Cardiac septum (tissue), 1 donor: Measurements from ENCODE around the gene CADPS2. TPM values are rescaled to one million over a fixed set of nuclear protein-coding genes. Genes with fewer than 3 reads are reported as not detected.

Experiments used
- DNase-seq: peaks from one replicate; pipeline ENCODE4 v3.0.0-alpha.2; 2020; ENCODE audit warnings: low spot score
- intact Hi-C: fragments of 100-400 bp; cut with DNase I; formaldehyde crosslinking; loops from one replicate; pipeline ENCODE4 v1.14.0; 2022
- total RNA-seq: library from RNA; stranded (reverse); fragmentation: NEBNext Ultra II Directional; extraction: Animal tissue kit (Norgen Biotek cat#: 25700); gene quantifications from one replicate; pipeline ENCODE4 v1.2.1, GENCODE V29; 2021
- donor health status: DM: no; HTN: no; CAD: no.

Gene CADPS2
- total RNA-seq, 1 donor from 2014 or later: 6.3 TPM

DNA sequence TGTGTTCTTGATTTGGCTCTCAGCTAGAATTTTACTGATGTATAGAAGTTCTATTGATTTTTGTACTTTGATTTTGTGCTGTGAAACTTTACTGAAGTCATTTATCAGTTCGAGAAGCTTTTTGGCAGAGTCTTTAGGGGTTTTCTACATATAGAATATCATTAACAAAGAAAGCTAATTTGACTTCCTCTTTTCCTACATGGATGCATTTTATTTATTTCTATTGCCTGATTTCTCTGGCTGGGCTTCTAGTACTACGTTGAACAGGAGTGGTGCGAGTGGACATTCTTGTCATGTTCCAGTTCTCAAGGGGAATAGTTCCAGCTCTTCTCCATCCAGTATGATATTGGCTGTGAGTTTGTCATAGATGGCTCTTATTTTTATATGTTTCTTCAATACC lies 252.8 kb downstream of the CADPS2 start:
- no peak for DNase-seq
- intact Hi-C loops: no loop called here

DNA sequence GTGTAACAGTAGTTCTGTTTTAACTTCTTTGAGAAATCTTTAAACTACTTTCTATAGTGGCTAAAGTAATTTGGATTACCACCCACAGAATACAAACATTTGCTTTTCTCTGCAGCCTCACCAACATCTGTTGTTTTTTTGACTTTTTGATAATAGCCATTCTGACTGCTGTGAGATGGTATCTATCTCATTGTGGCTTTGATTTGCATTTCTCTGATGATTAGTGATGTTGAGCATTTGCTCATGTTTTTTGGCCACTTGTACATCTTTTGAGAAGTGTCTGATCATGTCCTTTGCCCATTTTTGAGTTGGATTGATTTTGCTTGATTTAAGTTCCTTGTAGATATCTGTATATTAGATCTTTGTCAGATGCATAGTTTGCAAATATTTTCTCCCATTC lies 254.0 kb downstream of the CADPS2 start:
- DNase-seq: no peak
- intact Hi-C loops: no loop called here

DNA sequence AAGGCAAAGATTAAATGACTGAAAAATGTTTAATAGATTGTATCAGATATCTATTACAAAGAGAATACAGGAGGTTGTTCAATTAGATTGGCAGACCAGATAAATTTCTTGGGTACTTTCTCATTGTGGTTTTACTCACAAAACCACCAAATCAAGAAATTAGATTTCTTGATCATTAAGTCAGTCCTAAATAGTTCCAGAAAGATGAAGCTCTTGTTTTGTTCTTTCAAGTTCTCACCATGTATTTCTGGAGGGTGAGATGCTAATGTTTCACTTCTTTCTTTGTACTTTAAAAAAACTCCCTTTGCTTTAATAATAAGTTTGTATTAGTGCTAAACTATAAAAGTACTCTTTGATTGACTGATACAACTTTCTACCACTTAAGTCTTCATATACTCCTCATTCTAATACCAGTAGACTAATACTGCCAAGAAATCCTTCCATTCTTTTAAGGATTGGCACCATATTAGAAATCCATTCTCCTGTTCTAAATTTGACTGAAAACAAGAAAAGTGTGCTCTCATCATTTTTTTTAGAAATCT lies 256.8 kb downstream of the CADPS2 start:
- no peak for DNase-seq
- intact Hi-C loops: no loop called here

DNA sequence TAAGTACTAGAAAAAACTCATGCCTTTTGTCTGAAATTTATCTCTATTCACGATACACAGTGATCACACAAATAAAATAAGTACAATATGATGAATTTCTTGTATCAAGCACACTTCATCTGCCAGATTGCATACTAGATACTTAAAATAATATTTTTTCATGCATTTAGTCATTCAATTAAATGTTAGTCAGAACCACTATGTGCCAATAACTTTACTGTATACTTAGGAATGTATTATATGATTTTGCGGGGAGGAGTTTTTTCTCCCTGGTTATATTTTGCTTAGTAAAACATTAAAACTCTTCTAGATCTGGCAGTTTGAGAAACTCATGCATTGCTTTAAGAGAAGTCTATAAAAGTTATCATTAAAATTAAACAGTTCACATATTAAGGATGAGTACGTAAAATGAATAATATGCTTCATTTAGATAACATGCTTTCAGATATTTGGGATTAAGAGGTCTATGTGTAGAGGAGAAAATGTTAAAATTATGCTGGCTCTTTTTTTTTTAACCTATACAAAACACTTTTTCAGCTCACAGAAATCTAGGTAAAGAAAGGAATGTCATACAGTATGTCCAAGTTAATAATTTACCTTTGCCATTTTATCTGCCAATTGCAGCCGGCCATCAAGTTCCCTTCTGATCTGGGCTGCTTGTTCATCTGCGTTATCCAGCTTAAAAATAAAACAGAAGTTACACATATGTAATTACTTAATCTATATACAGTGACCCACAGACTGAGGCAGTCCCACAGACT lies 257.4 kb downstream of the CADPS2 start:
- DNase-seq: no peak
- intact Hi-C loops: no loop called here

DNA sequence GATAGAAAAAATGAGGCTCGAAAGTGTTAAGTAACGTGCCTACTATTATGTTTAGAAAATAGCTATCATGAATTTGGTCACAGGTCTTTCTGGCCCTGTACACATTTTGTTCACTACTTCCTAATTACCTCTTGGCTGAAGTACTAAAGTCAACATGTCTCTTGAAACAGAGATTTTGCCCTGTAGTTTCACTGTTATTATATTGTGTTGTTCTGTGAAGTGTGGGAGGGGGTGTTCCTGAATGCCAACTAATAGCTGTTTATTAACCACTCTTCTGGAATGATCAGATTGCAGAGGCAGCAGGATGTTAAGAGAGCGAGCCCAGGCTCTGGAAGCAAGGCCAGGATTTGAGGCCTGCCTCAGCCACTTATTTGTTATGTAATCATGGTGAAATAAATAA lies 259.5 kb downstream of the CADPS2 start:
- intact Hi-C loops: no loop called here
- DNase-seq: no peak

DNA sequence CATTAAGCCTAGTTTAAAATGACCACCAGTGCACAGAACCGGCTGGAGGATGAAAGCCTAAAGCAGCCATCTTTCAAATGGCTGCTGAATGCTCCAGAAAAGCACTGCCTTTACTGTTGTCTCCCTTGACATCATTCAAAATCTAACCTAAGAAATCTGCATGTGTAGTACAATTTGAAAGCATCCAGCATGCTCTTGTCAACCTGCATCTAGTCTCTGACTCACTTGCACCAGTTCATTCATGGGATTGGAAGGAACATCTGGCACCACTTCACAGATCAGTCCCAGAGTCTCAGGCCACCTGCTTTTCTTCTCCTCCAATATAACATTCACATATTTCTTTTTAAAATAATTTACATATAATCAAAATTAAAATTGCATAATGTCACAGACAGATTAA lies 263.6 kb downstream of the CADPS2 start:
- DNase-seq: no peak
- intact Hi-C loops: no loop called here

DNA sequence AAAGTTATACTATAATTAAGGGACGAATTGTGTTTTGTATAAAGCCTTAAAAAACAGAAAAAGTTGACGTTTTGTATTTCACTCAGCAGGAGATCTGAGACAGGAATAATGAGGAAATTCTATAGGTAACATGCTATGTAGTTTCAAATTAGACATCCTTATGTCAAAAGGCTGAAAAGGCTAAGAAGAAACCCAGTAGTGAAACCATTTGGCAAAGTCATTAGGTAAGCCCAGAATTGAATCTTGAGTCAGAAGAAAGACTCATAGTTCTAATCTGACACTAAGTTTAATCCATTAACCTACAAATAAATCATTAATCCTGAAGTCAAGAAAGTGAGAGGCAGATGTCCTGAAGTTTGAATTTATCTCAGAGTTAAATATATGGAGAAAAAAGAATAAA lies 266.6 kb downstream of the CADPS2 start:
- DNase-seq: no peak
- intact Hi-C loops: no loop called here

DNA sequence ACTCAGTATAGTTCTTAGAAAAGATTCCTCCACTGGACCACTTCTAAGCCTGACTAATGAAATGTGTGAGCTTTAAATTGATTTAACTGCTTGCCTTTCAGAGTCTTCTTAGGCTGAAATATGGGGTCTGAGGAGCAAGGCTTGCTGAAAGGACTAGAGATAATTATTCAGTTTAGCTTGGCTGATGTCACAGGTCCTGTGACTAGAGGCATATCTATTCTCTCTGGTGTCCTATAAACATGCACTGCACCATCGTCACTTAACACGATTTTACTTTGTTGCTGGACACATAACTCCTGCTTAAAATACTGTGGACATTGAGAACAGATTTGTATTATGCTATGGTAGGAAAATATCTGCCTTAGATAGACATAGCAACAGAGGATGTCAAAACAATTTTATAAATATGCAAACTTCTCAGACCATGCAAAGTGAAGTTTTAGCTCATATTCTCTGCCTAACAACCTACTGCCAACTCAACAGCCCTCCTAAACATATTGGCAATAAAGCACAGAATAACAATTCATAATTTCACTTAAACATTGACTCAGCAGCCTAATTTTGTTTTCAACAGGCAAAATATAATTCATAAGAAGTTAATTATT lies 267.6 kb downstream of the CADPS2 start:
- intact Hi-C loops: no loop called here
- no peak for DNase-seq

DNA sequence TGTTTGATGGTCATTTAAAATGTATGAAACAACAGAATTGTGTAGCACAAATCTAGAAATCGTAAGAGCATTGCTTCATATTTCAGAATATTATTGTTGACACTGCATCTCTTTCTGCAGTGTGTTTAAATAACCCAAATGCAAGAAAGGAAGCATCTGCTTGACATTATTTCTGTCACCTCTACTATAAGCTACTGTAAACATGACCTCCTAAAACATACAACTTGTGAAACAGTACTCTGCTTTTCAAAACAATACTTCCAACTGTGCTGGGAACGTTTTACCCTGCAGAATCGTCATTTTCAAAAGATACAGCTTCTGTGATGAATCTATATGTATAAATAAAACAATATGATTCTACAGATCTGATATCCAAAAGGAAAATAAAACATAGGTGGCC lies 269.3 kb downstream of the CADPS2 start:
- intact Hi-C loops: no loop called here
- DNase-seq: no peak

DNA sequence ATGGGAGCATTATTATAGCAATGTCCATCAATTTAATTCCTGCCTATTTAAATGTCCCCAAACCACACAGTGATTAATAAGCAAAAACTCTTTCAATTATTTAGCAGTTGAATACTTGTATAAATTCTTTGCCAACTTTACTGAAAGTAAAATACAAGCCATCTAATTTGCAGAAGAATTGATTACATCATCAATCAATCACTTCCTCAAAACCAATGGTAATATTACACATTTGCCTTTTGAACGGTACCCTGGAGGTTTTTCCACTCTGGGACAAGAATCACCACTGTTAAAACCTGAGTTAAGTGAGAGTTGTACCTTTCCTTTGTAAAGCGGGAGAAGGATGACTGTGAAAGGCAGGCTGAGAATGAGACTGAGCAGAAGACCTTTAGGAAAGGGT lies 280.3 kb downstream of the CADPS2 start:
- intact Hi-C loops: no loop called here
- DNase-seq: no peak

DNA sequence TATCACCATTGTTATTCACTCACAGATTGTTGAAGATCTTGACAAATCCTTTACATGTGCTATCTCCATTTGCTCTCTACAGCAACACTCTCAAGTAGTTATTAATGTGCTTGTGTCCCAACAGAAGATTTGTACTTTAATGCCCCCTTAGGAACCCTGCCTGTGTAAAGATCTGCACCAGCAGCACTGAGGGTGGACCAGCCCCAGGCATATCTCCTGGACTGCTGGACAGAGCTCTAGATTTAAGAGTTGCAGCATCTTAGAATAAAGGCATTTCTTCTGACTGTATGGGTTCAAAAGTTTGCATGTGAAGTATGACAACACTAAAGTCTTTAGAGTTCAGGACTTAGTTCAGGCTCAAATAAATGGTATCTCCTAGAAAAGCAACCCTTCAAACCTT lies 282.0 kb downstream of the CADPS2 start:
- intact Hi-C loops: no loop called here

DNA sequence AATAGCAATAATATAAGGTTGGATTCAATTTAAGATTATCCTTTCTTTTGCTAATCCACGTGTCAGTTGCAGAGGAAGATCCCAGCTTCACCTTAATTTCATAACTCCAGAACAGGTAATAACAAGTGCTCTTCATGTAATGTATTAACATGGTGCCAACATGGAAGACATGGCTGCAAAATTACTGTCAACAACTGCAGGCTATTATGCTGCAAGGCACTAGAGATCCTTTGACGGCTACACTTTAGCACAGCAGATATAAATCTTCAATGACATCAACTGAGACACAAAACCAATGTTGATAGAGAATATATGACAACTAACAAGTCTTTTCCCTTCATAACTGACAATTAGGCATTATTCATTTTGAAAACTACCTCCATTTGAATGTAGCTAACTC lies 283.5 kb downstream of the CADPS2 start:
- intact Hi-C loops: no loop called here

More for the DNA sequence above, 282.0 kb downstream of the CADPS2 start:
- no peak for DNase-seq

DNA sequence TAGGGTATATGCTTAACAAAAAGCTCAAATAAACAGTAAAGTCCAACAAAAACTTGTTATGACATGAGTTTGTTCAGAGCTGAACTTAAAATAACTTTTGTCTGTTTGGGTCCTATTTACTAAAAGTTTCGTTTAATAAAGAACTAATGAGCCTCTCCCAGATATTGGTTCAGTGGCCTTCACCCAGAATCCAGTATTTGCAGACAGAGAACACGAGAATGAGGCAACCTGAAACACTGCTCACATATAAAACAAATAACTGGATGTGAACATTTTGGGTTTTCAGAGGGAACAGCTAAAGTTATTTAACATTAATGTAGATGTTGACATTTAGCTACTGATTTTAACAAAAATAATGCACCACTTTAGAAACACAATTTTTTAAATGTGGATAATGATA lies 285.6 kb downstream of the CADPS2 start:
- DNase-seq: no peak
- intact Hi-C loops: no loop called here

More for the DNA sequence above, 283.5 kb downstream of the CADPS2 start:
- DNase-seq: no peak

DNA sequence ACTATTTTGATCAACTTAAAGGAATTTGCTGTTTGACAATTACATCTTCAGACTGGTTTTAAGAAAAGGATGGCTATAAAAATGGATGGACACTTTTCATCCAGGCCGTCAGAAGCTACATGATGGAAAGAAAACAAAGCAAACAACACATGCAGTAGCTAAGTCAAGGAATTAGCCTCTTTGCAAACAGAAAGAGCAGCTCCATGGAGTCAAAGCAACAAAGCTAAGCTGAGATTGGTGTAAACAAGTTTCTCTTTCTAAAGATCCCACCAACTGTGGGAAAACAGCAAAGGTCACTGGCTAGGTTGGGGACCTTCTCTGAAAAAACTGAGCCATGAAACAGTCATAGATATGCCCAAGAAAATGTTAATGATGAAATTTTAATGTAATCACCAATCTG lies 286.2 kb downstream of the CADPS2 start:
- no peak for DNase-seq
- intact Hi-C loops: no loop called here

DNA sequence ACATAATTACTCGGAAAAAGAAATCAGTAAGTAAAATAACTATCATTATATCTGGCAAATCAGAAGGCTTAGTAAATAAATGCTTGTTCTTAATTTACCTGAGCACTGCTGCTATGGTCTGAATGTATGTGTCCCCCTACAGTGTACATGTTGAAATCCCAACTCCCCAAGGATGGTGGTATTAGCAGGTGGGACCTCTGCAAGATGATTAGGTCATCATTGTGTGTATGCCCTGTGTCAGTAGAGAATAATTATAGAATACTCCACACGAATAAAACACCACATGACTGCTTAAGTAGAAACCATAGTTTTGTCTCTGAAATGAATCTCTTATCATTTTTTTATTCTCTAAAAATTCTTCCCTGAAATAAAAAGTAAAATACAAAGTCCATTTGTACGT lies 289.0 kb downstream of the CADPS2 start:
- intact Hi-C loops: no loop called here
- DNase-seq: no peak

DNA sequence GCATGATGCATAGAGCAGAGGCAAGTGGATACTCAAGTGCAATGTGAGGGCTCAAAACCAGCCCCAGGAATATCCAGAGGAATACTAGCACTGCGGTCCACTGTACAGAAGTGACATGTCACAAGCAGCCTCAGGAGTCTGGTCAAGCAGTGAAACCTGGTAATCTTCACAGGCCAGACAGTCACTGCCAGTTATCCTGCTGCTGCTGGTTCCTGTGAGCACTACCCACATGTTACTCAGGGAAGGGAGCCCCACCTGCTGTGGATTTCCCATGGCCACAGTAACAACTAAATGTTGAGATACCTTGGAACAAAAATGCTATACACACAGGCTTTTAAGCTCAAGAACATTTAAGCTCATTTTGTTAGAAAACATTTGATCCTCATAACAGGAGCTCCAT lies 290.4 kb downstream of the CADPS2 start:
- DNase-seq: no peak
- intact Hi-C loops: no loop called here

DNA sequence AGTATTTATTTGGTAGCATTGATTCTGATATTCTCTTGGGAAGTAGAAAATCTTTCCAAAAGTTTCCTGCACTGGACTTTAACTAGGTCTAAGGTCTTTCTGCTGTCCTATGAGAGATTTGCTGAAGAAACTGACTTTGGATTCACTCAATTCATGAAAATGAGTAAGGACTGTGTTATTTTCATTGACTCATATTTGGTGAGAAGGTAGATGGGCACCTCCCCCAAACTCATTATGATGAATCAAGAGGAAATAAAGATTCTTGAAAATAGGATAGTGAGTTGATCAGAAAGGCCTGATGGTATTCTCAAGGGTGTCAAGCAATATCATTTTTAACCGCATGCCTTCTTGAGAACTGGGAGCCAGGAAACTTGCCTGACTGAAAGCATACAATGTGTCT lies 297.6 kb downstream of the CADPS2 start:
- intact Hi-C loops: no loop called here
- no peak for DNase-seq

DNA sequence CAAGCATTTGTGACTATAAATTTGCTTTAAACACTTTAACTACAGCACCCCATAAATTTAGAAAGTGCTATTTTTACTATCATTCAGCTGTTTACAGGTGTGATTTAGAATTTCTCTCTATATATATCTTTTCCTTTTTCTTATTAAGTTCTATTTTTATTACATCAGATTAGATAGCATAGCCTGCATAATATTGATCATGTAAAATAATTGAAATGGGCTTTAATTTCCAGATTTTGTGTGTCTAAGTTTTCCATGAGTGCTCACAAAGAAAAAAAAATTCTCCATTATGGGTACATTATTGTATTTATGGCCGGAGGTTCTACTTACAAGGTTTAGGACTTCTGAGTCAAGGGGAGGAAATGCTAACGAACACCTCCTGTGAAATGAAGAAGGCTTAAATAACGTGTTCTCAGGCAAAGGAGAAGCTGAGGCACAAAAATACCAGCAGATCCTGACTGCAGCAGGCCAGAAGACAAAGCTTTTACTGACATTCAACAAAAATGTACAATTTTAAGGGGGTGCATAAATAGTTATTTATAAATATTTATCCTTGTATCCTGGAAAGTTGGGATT lies 301.5 kb downstream of the CADPS2 start:
- no peak for DNase-seq

DNA sequence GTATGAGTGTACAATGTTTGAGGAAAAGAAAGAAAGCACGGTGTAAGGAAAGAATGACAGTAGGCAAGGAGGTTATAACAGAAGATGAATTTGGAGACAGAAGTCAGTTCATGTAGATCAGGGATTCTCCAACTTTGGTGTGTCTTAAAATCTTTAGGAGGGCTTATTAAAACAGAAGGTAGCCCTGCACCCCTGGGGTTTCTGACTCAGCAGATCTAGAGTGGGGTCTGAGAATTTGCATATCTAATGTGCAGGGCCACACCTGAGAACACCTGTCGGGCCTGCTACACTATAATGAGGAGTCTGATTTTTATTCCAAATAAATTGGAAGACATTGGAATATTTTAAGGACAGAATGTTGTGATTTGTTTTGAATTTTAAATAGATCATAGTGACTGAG lies 307.9 kb downstream of the CADPS2 start:
- intact Hi-C loops: no loop called here
- DNase-seq: no peak

More for the DNA sequence above, 301.5 kb downstream of the CADPS2 start:
- intact Hi-C loops: no loop called here

DNA sequence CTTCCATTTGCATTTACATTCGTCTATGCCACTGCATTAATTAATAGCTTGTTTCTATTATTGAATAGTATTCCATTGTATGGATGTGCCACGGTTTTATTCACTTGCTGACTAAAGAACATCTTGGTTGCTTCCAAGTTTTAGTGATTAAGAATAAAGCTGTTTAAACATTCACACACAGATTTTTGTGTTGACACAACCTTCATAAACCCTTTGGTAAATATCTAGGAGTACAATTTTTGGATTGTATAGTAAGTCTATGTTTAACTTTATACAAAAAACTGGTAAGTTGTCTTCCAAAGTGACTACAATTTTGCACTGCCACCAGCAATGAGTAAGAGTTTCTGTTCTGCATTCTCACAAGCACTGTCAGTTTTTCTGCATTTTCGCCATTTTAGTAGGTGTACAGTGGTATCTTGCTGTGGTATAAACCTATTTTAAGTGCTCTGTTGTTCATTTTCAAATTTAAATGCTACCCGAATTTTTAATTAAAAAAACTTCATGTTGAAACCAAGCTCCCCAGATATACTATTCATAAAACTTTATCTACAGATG lies 308.7 kb downstream of the CADPS2 start:
- intact Hi-C loops: no loop called here
- DNase-seq: no peak

DNA sequence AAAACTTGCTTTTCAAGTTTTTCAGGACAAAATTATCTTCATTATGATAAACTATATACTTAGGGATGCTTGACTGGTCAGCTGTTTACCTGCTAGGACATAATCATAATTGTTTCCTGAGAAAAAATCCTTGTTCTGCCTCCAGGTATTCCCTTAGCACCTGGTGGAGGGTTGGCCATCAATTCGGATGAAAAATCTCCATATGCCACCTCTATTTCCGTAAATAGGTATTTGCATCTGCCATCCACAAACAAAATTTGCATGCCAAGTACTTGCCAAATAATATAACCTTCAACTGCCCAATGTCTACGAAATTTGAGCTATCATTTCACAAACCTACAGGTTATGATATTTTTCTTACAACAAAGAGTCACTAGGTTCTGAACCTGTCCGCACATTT lies 313.6 kb downstream of the CADPS2 start:
- intact Hi-C loops: no loop called here
- no peak for DNase-seq
